Keratinocyte (primary cell): ENCODE results near the gene CA11. TPM values are rescaled to one million over a fixed set of nuclear protein-coding genes. Genes with fewer than 3 reads are reported as not detected.

Experiments used
- DNase-seq: peaks from one replicate; pipeline ENCODE4 v3.0.0-alpha.2; 2011; ENCODE audit warnings: low read depth, missing footprints, low spot score
- FAIRE-seq: peaks from 2 replicates; lab custom pipeline; 2011; peaks lifted over from hg19 to GRCh38; lab: Jason Lieb, UNC
- H2AFZ ChIP-seq: 2 replicates; pipeline ENCODE4 v1.6.0; 2012; ENCODE audit warnings: low read length, control low read depth, inconsistent platforms; ENCODE audit not compliant: control insufficient read depth
- H3K27ac ChIP-seq: 2 replicates; pipeline ENCODE4 v1.5.1; 2011; ENCODE audit warnings: low read length; ENCODE audit not compliant: control insufficient read depth, insufficient read depth
- H3K27me3 ChIP-seq: 3 replicates; pipeline ENCODE4 v1.6.0; 2011; ENCODE audit warnings: low read length; ENCODE audit not compliant: control insufficient read depth, insufficient read depth; ENCODE audit errors: extremely low read depth
- H3K36me3 ChIP-seq, 2 experiments: 2 replicates in 1 of 2; 3 replicates in 1 of 2; pipeline ENCODE4 v1.5.1; 2011; ENCODE audit warnings: low read length in 2 of 2, mild to moderate bottlenecking in 1 of 2; ENCODE audit not compliant: control insufficient read depth in 2 of 2, insufficient read depth in 2 of 2; ENCODE audit errors: extremely low read depth in 1 of 2
- H3K4me1 ChIP-seq: 3 replicates; pipeline ENCODE4 v1.5.1; 2011; ENCODE audit warnings: low read length; ENCODE audit not compliant: control insufficient read depth, insufficient read depth; ENCODE audit errors: extremely low read depth
- H3K4me2 ChIP-seq: 3 replicates; pipeline ENCODE4 v1.6.0; 2011; ENCODE audit warnings: low read depth, low read length; ENCODE audit not compliant: control insufficient read depth, insufficient read depth; ENCODE audit errors: extremely low read depth
- H3K4me3 ChIP-seq, 3 experiments: fragments of 200-600 bp in 1 of 3; sonication (generic) in 1 of 3; 2 replicates in 2 of 3; 3 replicates in 1 of 3; pipeline ENCODE4 v1.5.1; 2011 to 2016; ENCODE audit warnings: low read length in 3 of 3, mild to moderate bottlenecking in 3 of 3, control low read depth in 2 of 3, inconsistent platforms in 1 of 3, low read depth in 1 of 3, mixed read lengths in 1 of 3, mixed run types in 1 of 3, moderate library complexity in 1 of 3; ENCODE audit not compliant: control insufficient read depth in 2 of 3, insufficient read depth in 2 of 3; ENCODE audit errors: extremely low read depth in 1 of 3
- H3K79me2 ChIP-seq: 2 replicates; pipeline ENCODE4 v1.6.0; 2012; ENCODE audit warnings: low read length; ENCODE audit not compliant: control insufficient read depth, insufficient read depth
- H3K9ac ChIP-seq: 3 replicates; pipeline ENCODE4 v1.6.0; 2011; ENCODE audit warnings: low read length; ENCODE audit not compliant: control insufficient read depth, insufficient read depth; ENCODE audit errors: extremely low read depth
- H3K9me1 ChIP-seq: 3 replicates; pipeline ENCODE4 v1.6.0; 2011; ENCODE audit warnings: low read length; ENCODE audit not compliant: control insufficient read depth, insufficient read depth; ENCODE audit errors: extremely low read depth
- H3K9me3 ChIP-seq: 2 replicates; pipeline ENCODE4 v1.5.1; 2012; ENCODE audit warnings: low read depth, low read length; ENCODE audit not compliant: control insufficient read depth
- H4K20me1 ChIP-seq: 3 replicates; pipeline ENCODE4 v1.6.0; 2011; ENCODE audit warnings: low read length; ENCODE audit not compliant: control insufficient read depth, insufficient read depth; ENCODE audit errors: extremely low read depth
- CTCF ChIP-seq, 3 experiments: IDR thresholded peaks in 1 of 3; conservative IDR thresholded peaks in 1 of 3; optimal IDR thresholded peaks in 1 of 3; 2 replicates in 2 of 3; 3 replicates in 1 of 3; pipeline versions ENCODE3 to v1.5.1; 2011; ENCODE audit warnings: low read length in 3 of 3, mild to moderate bottlenecking in 3 of 3, moderate library complexity in 2 of 3, control low read depth in 1 of 3, inconsistent platforms in 1 of 3; ENCODE audit not compliant: insufficient read depth in 2 of 3; ENCODE audit errors: extremely low read depth in 1 of 3
- EZH2 ChIP-seq: IDR thresholded peaks from one replicate; pipeline ENCODE4 v1.6.1; 2012; ENCODE audit warnings: inconsistent platforms, mild to moderate bottlenecking, low read length, moderate library complexity
- dilution Hi-C: fragments of 300-500 bp; cut with MboI; formaldehyde crosslinking; loops from one replicate; pipeline ENCODE4 v1.7.0; 2020; ENCODE audit warnings: low sequenced_read_pairs; ENCODE audit not compliant: extremely low pct_ligation_motif_present
- polyA plus RNA-seq, 5 experiments: library from polyadenylated mRNA; depleted of rRNA in 3 of 5; stranded (reverse) in 3 of 5; stranded (forward) in 1 of 5; unstranded in 1 of 5; fragments of >200 nt; gene quantifications; 1 replicate in 1 of 5; 2 replicates in 3 of 5; 3 replicates in 1 of 5; pipeline versions ENCODE4 v1.2.1 to v1.2.3, GENCODE V29; 2011 to 2012; ENCODE audit warnings: missing spikeins in 2 of 5, low read depth in 1 of 5, low replicate concordance in 1 of 5

Gene CA11
- polyA plus RNA-seq, 1 donor (not counting 4 experiments of a cell fraction or from before 2014, with no cell fraction given), result 1.6 TPM

- Histone ChIP-seq H3K9me1 (peaks cover 5% of the 10 kb centered on the region), H2AFZ (no peak overlapping the region), H3K79me2 (peaks cover 29% of the 10 kb centered on the region), H3K9me3 (no peaks in the 10 kb centered on the region), H4K20me1 (peaks cover 32% of the 10 kb centered on the region), H3K4me3 (no peak overlapping the region), H3K9ac (no peak overlapping the region), H3K36me3 (peaks cover 20 to 35% of the 10 kb centered on the region in 2 experiments), H3K4me2 (no peak overlapping the region), H3K27me3 (no peaks in the 10 kb centered on the region), H3K27ac (no peak overlapping the region), H3K4me1 (peaks cover 33% of the 10 kb centered on the region)
- FAIRE-seq (no peak), DNase-seq (no peak)
- dilution Hi-C loops, result no loop called here
- TF ChIP-seq CTCF (optimal IDR thresholded peaks at IDR 0.05 in 1 of 3, IDR thresholded peaks at IDR 0.05 in 1 of 3, conservative IDR thresholded peaks at IDR 0.05 in 1 of 3; ENCODE audit: extremely low read depth in 1 of 3, insufficient read depth in 2 of 3, low read length in 3 of 3) (no peak), EZH2 (no peak)
These were observed 32.7 kb downstream of the CA11 start for GRCh38 chr19:48613024-48613851.

- Histone ChIP-seq H3K27me3 (no peaks in the 10 kb centered on the region), H2AFZ (no peak overlapping the region), H3K4me1 (peaks cover 23% of the 10 kb centered on the region), H3K79me2 (peaks cover 16% of the 10 kb centered on the region), H3K4me3 (no peak overlapping the region), H3K9me3 (no peaks in the 10 kb centered on the region), H3K4me2 (no peak overlapping the region), H4K20me1 (peaks cover 19% of the 10 kb centered on the region), H3K9ac (no peak overlapping the region), H3K27ac (no peak overlapping the region), H3K36me3 (peaks cover 15 to 21% of the 10 kb centered on the region in 2 experiments), H3K9me1 (peaks cover 5% of the 10 kb centered on the region)
- no peak for TF ChIP-seq EZH2
- TF ChIP-seq CTCF (optimal IDR thresholded peaks at IDR 0.05 in 1 of 3, IDR thresholded peaks at IDR 0.05 in 1 of 3, conservative IDR thresholded peaks at IDR 0.05 in 1 of 3; ENCODE audit: extremely low read depth in 1 of 3, insufficient read depth in 2 of 3, low read length in 3 of 3), result no peak
- FAIRE-seq (no peak), DNase-seq (no peak)
- dilution Hi-C loops, result no loop called here
These were observed 34.1 kb downstream of the CA11 start for GRCh38 chr19:48611872-48612271.
